Gastrocnemius medialis (tissue), 4 donors: ENCODE measurements around the gene LEKR1. TPM values are rescaled to one million over a fixed set of nuclear protein-coding genes. Genes with fewer than 3 reads are reported as not detected.

ENCODE experiments used
- ATAC-seq, 2 donors: fragments of 150-250 bp; one replicate each; pipeline ENCODE4 v1.9.1; 2016
- DNase-seq, 2 donors: peaks; one replicate each; pipeline ENCODE4 v3.0.0-alpha.2; 2019
- H3K27ac ChIP-seq, 4 donors: fragments of 200-600 bp; sonication (generic); 1 replicate in 1 of 4; 2 replicates in 3 of 4; pipeline ENCODE4 v1.5.1; 2016 to 2018; ENCODE audit warnings: mild to moderate bottlenecking in 2 of 4, moderate library complexity in 1 of 4
- H3K27me3 ChIP-seq, 3 donors: fragments of 200-600 bp; sonication (generic) in 2 of 3; 1 replicate in 1 of 3; 2 replicates in 2 of 3; pipeline versions ENCODE4 v1.5.1 to v1.6.0; 2016 to 2019; ENCODE audit warnings: mild to moderate bottlenecking in 1 of 3, moderate library complexity in 1 of 3
- H3K36me3 ChIP-seq, 2 donors: fragments of 200-600 bp; sonication (generic) in 1 of 2; one replicate each; pipeline ENCODE4 v1.5.1; 2017 to 2018
- H3K4me1 ChIP-seq, 2 donors: fragments of 200-600 bp; sonication (generic) in 1 of 2; one replicate each; pipeline ENCODE4 v1.5.1; 2016 to 2017; ENCODE audit warnings: mild to moderate bottlenecking in 2 of 2
- H3K4me3 ChIP-seq, 4 donors: fragments of 200-600 bp; sonication (generic) in 3 of 4; 1 replicate in 1 of 4; 2 replicates in 3 of 4; pipeline ENCODE4 v1.5.1; 2016 to 2019; ENCODE audit warnings: mild to moderate bottlenecking in 2 of 4
- H3K9me3 ChIP-seq, 3 donors: fragments of 200-600 bp; sonication (generic) in 2 of 3; 1 replicate in 1 of 3; 2 replicates in 2 of 3; pipeline ENCODE4 v1.5.1; 2016 to 2019
- CTCF ChIP-seq, 5 experiments: fragments of 450-650 bp in 3 of 5; fragments of 200-600 bp in 2 of 5; sonication (generic) in 2 of 5; IDR thresholded peaks in 4 of 5; conservative IDR thresholded peaks in 1 of 5; 1 replicate in 4 of 5; 2 replicates in 1 of 5; pipeline ENCODE4 v1.5.1; 2016 to 2019; ENCODE audit warnings: antibody characterized with exemption in 5 of 5, mild to moderate bottlenecking in 3 of 5, moderate library complexity in 3 of 5
- POLR2A ChIP-seq, 2 donors: fragments of 450-650 bp; IDR thresholded peaks; one replicate each; pipeline ENCODE4 v1.6.1; 2017; ENCODE audit warnings: antibody characterized with exemption in 2 of 2, mild to moderate bottlenecking in 2 of 2, moderate library complexity in 2 of 2
- in situ Hi-C, 4 donors: fragments of 200-750 bp; cut with MboI; loops; one replicate each; pipeline versions ENCODE4 v1.15.0 to v1.8.0; 2017; ENCODE audit warnings: low sequenced_read_pairs in 4 of 4
- intact Hi-C: fragments of 100-400 bp; cut with DNase I; formaldehyde crosslinking; loops from one replicate; pipeline ENCODE4 v1.15.1; 2023; ENCODE audit warnings: low total_unique reads
- total RNA-seq, 4 donors: library from RNA; depleted of rRNA; stranded (reverse); fragments of >200 nt; gene quantifications; one replicate each; pipeline versions ENCODE4 v1.1.0 to v1.2.3, GENCODE V29; 2016

LEKR1 gene
- total RNA-seq, 4 donors from 2014 or later = 0.20 to 0.56 TPM; not detected in 2

- H3K27me3 ChIP-seq = no peaks in the 10 kb centered on the region
- DNase-seq (no peak), ATAC-seq (no peak)
- no peaks in the 10 kb centered on the region for H3K4me1 ChIP-seq
- intact Hi-C loops = no loop called here
- in situ Hi-C loops = no loop called here
- no peak overlapping the region for H3K4me3 ChIP-seq
- no peak overlapping the region for H3K27ac ChIP-seq
- TF ChIP-seq POLR2A (IDR thresholded peaks at IDR 0.05) (no peak), CTCF (IDR thresholded peaks at IDR 0.05 in 4 of 5, conservative IDR thresholded peaks at IDR 0.05 in 1 of 5) (no peak)
- no peaks in the 10 kb centered on the region for H3K9me3 ChIP-seq
- no peaks in the 10 kb centered on the region for H3K36me3 ChIP-seq
Observed at GRCh38 chr3:156973954-156974353, 147.8 kb downstream of the LEKR1 start.

- intact Hi-C loops = no loop called here
- TF ChIP-seq POLR2A (IDR thresholded peaks at IDR 0.05) (no peak), CTCF (IDR thresholded peaks at IDR 0.05 in 4 of 5, conservative IDR thresholded peaks at IDR 0.05 in 1 of 5) (no peak)
- DNase-seq (no peak), ATAC-seq (no peak)
- in situ Hi-C loops = no loop called here
- no peaks in the 10 kb centered on the region for H3K9me3 ChIP-seq
- H3K4me1 ChIP-seq = no peaks in the 10 kb centered on the region
- H3K27ac ChIP-seq = no peak overlapping the region
- H3K4me3 ChIP-seq = no peak overlapping the region
- no peaks in the 10 kb centered on the region for H3K27me3 ChIP-seq
- no peaks in the 10 kb centered on the region for H3K36me3 ChIP-seq
Observed at GRCh38 chr3:156974931-156975330, 148.8 kb downstream of the LEKR1 start.

GRCh38 chr3:156975721-156976120 lies 149.6 kb downstream of the LEKR1 start:
- ATAC-seq = no peak
- no peaks in the 10 kb centered on the region for H3K9me3 ChIP-seq
- H3K27me3 ChIP-seq = no peaks in the 10 kb centered on the region
- H3K4me3 ChIP-seq = no peak overlapping the region
- no peak overlapping the region for H3K27ac ChIP-seq
- intact Hi-C loops (no loop called here), in situ Hi-C loops (no loop called here)
- TF ChIP-seq CTCF (IDR thresholded peaks at IDR 0.05 in 4 of 5, conservative IDR thresholded peaks at IDR 0.05 in 1 of 5) (no peak), POLR2A (IDR thresholded peaks at IDR 0.05) (no peak)
- DNase-seq = no peak
- no peaks in the 10 kb centered on the region for H3K4me1 ChIP-seq
- H3K36me3 ChIP-seq = no peaks in the 10 kb centered on the region

GRCh38 chr3:156976933-156977332 lies 150.8 kb downstream of the LEKR1 start:
- TF ChIP-seq POLR2A (IDR thresholded peaks at IDR 0.05) = no peak
- no peak for TF ChIP-seq CTCF (IDR thresholded peaks at IDR 0.05 in 4 of 5, conservative IDR thresholded peaks at IDR 0.05 in 1 of 5)
- H3K4me1 ChIP-seq = no peaks in the 10 kb centered on the region
- no peak overlapping the region for H3K27ac ChIP-seq
- H3K36me3 ChIP-seq = no peaks in the 10 kb centered on the region
- H3K9me3 ChIP-seq = no peaks in the 10 kb centered on the region
- no peaks in the 10 kb centered on the region for H3K27me3 ChIP-seq
- no peak overlapping the region for H3K4me3 ChIP-seq
- intact Hi-C loops (no loop called here), in situ Hi-C loops (no loop called here)
- DNase-seq (no peak), ATAC-seq (no peak)

GRCh38 chr3:156978481-156978961 lies 152.4 kb downstream of the LEKR1 start:
- no peaks in the 10 kb centered on the region for H3K36me3 ChIP-seq
- H3K4me3 ChIP-seq = no peak overlapping the region
- intact Hi-C loops = no loop called here
- H3K27me3 ChIP-seq = no peaks in the 10 kb centered on the region
- in situ Hi-C loops = no loop called here
- H3K27ac ChIP-seq = no peak overlapping the region
- TF ChIP-seq POLR2A (IDR thresholded peaks at IDR 0.05) = no peak
- TF ChIP-seq CTCF (IDR thresholded peaks at IDR 0.05 in 4 of 5, conservative IDR thresholded peaks at IDR 0.05 in 1 of 5) = no peak
- H3K4me1 ChIP-seq = no peaks in the 10 kb centered on the region
- DNase-seq = no peak
- ATAC-seq = no peak
- H3K9me3 ChIP-seq = no peaks in the 10 kb centered on the region
